ENCODE measurements around the gene FAM131B. TPM values are rescaled to one million over a fixed set of nuclear protein-coding genes. Genes with fewer than 3 reads are reported as not detected.
"Not testable (repeated sequence)": the region's sequence is repeated elsewhere in the genome, so short reads cannot be mapped to it uniquely, and the experiment has no call there.

FAM131B gene
- 3.9 and 7.1 TPM in 2 replicates for total RNA-seq (2014; rRNA removed; shearing (Covaris generic))

DNA sequence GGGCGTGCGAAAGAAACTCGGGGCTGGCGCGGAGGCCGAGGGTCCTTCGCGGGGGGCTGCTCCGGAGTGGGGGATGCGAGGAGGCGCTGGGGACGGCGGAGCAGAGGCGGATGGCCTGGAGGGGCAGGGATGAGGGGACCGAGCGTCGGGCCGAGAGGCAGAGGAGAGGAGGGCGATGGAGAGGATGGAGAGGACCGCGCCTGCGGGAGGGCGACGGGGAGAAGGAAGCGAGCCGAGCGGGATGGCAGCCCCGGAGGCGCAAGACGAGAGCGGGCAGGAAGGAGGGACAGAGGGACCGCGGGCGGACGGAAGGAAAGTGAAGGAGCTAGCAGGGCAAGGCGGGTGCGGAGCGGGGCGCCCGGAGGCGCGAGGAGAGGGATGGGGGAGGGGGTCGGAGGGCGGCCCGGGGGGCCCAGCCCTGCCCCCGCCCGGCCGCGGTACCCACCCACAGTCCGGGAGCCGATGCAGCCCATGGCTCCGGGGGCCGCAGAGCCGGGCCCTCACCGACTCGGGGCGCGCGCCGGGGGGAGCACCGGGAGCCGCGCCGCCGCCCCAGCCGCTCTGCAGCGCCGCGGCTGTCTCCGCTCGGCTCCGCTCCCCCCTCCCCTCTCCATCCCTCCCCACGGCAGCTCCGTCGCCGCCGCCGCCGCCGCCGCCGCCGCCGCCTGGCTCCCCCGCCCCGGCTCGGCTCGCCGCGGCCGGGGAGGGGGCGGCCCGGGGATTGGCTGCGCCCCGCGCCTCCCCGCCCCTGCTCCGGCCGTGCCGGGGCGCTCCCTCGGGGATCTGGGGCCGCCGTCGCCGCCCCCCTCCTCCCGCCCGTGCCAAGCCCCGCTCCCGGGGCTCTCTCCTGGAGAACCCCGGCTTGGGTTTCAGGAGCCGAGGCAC, at the start of gene FAM131B:
TSS of gene FAM131B (minus strand) at position 583 of the 885 bp plus-strand sequence. CDS start at position 473, 110 bp downstream.
- DNase-seq (ENCODE audit: low spot score): no peak

- DNase-seq (ENCODE audit: low spot score): no peak
Observed at GRCh38 chr7:143411976-143412708, 49.6 kb upstream of the FAM131B start.

DNA sequence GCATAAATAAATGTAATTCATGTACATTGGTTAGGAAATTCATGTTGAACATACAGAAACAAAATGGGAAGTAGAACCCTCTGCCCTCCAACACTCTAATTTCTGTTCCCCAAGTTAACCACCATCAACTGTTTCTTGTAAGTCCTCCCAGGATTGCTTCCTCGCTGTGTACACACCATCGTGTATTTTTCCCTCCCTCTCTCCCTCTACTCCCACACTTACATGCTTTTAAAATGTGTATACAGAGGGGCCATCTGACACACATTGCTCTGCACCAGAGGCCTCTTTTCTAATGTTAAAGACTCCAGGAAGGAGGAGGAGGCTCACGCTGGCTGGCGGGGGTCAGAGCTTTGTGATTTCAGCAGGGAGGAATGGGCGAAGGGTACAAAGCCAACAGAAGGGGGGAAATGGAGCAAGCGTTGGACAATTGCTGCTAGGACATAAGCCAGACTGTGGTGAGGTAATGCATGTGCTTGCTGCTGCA, 48.0 kb upstream of the FAM131B start:
- no peak for DNase-seq (ENCODE audit: low spot score)

DNA sequence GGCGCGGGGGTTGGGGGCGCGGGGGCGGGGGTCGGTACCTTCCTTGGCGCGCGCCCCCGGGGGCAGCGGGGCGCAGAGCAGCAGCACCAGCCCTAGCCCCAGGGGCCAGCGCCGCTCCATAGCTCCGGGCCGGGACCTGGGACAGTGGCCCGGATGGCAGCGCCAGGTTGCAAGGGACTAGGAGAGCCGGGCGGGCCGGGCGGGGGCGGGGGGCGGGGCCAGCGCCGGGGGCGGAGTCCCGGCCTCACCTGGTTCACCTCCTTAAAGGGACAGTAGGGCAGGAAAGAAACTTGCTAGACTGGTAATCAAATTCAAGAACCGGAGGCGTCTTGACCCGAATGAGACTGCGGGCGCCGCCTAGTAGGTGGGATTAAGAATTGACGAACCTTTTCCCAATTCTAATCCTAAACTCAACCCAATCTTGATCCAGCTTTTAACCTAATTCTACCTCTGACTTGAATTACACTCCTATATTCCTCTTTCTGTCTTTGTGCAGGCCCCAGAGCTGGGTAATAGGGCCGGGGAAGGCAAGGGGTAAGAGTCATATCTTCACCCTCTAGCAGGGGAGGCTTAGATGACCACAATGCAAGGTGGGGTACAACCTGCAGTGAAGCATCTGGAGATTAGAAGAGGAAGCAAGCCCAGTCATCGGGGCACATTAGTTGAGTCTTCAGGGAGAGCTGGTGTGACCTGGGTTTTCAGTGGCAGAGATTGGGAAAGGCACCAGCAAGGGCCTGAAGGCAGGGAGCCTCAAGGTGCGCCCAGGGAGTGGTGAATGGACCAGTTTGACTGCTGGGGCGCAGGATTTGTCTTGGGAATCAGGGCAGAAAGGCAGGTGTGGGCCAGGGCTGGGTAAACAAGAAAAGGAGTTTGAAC, 46.4 kb upstream of the FAM131B start, which contains the start of gene EPHA1:
TSS of gene EPHA1 (minus strand) at position 171 of the 876 bp plus-strand sequence. CDS start at position 120, 51 bp downstream.
- DNase-seq (ENCODE audit: low spot score): no peak

- DNase-seq (ENCODE audit: low spot score): no peak
Observed at GRCh38 chr7:143408252-143408685, 45.8 kb upstream of the FAM131B start.

- peak; percentile 27 for DNase-seq (ENCODE audit: low spot score)
Observed at GRCh38 chr7:143407287-143408251, 45.1 kb upstream of the FAM131B start.

GRCh38 chr7:143406002-143406357, 43.5 kb upstream of the FAM131B start:
- DNase-seq (ENCODE audit: low spot score): no peak

GRCh38 chr7:143405173-143406001, 42.9 kb upstream of the FAM131B start:
- no peak for DNase-seq (ENCODE audit: low spot score)

- DNase-seq (ENCODE audit: low spot score): not testable (repeated sequence)
Observed at GRCh38 chr7:143402233-143402632, 39.7 kb upstream of the FAM131B start.

DNA sequence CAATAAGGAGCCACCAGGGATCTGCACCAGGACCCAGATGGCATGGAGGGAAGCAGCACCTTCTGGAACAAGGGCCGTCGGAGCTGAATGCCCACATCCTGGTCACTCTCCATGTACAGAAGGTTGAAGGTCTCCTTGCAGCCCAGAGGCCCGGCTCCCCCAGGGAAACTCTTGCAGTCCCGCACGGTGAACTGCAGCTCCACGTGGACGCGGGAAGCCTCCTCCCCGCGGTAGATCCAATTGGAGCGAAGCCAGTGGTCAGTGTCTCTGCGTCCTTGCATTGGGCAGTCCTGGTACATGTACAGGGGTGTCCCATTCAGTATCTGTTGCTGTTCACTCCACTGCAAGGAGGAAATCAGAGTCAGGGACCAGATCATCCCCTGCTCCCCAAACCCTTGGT, 38.8 kb upstream of the FAM131B start:
- DNase-seq (ENCODE audit: low spot score): no peak

GRCh38 chr7:143399642-143400041, 37.1 kb upstream of the FAM131B start:
- DNase-seq (ENCODE audit: low spot score): no peak

- no peak for DNase-seq (ENCODE audit: low spot score)
Observed at GRCh38 chr7:143399151-143399550, 36.6 kb upstream of the FAM131B start.

- no peak for DNase-seq (ENCODE audit: low spot score)
Observed at GRCh38 chr7:143398616-143399015, 36.1 kb upstream of the FAM131B start.

GRCh38 chr7:143397710-143398530, 35.4 kb upstream of the FAM131B start:
- no peak for DNase-seq (ENCODE audit: low spot score)

- DNase-seq (ENCODE audit: low spot score): no peak
Observed at GRCh38 chr7:143396625-143397556, 34.4 kb upstream of the FAM131B start.

DNA sequence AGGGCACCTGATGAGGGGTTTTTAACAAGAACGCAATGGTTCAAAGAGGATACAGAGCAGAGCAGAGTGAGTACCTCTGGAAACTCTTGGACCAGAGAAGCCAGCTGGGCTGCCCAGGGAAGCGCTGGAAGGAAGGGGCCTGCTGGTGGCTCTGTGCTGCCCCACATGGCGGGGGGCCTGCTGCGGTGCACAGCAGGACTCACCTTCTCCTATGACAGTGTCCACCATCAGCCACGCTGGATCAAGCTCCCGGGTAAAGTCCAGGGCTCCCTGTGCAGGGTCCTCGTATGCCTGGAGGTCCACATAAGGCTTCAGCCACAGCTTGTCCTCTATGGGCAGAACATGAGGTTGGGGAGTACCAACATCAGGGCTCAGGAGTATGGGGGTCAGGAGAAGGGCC, 33.7 kb upstream of the FAM131B start:
- no peak for DNase-seq (ENCODE audit: low spot score)
